ENCODE measurements around the gene SFXN2.
"Not testable (repeated sequence)": the region's sequence is repeated elsewhere in the genome, so short reads cannot be mapped to it uniquely, and the experiment has no call there.

The SFXN2 gene

DNA sequence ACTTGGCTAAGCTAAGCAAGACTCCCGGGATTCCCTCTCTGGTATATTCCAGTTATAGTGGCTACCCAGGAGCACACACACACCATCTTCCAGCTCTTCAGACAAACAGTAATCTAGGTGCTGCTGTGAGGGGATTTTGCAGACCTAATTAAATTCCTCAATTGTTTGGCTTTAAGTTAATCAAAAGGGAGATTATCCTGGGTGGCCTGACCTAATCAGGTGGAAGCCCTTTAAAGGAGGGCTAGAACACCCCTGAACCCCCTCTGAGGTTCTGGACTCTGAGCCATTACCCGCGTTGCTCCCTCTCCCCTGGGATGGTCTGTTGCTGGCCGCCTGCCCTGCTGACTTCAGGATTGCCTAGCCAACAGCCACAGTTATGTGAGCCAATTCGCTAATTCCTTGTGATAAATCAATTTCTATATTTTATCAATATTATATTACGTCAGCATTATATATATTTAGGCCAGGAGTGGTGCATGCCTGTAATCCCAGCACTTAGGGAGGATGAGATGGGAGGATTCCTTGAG lies 6.4 kb downstream of the SFXN2 start:
- no peak for DNase-seq (ENCODE audit: low read depth)

DNA sequence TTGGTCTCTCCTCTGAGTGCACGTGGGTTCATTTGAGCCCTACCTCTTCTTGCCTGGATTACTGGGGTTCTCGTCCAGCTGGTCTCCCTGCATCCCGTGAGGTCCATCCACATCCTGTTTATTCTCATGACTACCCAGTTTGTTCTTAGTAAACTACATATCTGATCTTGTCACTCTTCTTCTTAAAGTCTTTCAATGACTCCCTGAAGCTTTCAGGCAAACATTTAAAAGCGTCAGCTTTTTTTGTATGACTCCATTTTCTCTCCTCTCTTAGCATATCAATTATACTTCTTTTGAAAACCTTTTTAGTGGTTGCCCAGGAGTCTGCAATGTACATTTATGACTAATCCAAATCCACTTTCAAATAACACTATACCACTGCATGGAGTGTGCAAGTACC lies 7.5 kb downstream of the SFXN2 start:
- no peak for DNase-seq (ENCODE audit: low read depth)

GRCh38 chr10:102723989-102724388 lies 9.6 kb downstream of the SFXN2 start:
- no peak for DNase-seq (ENCODE audit: low read depth)

GRCh38 chr10:102726274-102726673 lies 11.8 kb downstream of the SFXN2 start:
- peak; percentile 66 for DNase-seq (ENCODE audit: low read depth)

- no peak for DNase-seq (ENCODE audit: low read depth)
Observed at GRCh38 chr10:102727037-102727818, 12.8 kb downstream of the SFXN2 start.

GRCh38 chr10:102729029-102730026 lies 14.9 kb downstream of the SFXN2 start:
- DNase-seq (ENCODE audit: low read depth), result peak; percentile 66

DNA sequence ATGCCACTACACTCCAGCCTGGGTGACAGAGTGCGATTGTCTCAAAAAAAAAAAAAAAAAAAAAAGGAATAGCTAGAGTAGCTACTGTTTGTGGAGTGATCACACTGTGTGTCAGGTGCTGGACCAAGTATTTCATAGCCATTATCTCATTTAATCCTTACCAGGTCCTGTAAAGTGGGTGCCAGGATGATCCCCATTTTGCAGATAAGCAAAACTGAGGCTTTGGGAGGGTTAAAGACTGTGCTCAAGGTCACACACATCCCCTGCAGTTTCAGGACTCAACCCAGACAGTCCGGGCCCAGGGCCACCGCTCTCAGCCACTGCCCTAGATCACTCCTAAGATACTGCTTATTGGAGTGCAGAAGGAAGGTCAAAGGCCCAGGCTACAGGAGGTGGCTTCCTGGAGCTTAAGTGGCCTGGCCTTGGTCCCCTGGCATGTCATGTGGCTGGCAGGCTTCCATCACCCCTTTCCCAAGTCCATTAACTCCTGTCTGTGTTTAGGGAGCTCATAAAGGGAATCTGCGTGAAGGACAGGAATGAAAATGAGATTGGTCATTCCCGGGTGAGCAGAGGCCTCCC lies 16.9 kb downstream of the SFXN2 start:
- no peak for DNase-seq (ENCODE audit: low read depth)

- DNase-seq (ENCODE audit: low read depth), result no peak
Observed at GRCh38 chr10:102732661-102733060, 18.2 kb downstream of the SFXN2 start.

DNA sequence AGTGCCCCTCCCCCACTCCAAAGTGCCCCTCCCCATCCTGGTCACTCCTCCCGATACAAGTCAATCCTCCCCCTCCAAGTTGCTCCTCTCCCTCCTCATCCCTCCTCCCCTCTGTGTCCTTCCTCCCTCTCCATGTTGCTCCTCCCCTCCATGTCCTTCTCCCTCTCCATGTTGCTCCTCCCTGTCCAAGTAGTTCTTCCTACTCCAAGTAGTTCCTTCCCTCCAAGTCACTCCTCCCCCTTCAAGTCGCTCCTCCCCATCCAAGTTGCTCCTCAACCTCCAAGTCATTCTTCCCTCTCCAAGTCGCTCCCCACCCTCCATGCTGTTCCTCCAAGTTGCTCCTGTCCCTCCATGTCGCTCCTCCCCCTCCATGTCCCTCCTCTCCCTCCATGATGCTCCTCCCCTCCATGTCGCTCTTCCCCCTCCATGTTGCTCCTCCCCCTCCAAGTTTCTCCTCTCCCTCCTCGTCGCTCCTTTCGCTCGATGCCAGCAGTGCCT lies 20.7 kb downstream of the SFXN2 start:
- DNase-seq (ENCODE audit: low read depth), result no peak

- DNase-seq (ENCODE audit: low read depth), result no peak
Observed at GRCh38 chr10:102738692-102739121, 24.3 kb downstream of the SFXN2 start.

DNA sequence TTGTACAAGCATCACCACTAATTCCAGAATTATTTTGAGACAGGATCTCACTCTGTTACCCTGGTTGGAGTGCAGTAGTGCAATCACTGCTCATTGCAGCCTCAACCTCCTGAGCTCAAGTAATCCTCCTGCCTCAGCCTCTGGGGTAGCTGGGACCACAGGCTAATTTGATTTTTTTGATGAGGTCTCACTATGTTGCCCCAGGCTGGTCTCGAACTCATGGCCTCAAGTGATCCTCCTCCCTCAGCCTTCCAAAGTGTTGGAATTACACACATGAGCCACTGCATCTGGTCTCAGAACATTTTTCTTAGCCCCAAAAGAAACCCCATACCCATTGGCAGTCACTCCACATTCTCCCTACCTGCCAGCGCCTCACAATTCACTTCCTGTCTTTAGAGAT lies 25.8 kb downstream of the SFXN2 start:
- no peak for DNase-seq (ENCODE audit: low read depth)

DNA sequence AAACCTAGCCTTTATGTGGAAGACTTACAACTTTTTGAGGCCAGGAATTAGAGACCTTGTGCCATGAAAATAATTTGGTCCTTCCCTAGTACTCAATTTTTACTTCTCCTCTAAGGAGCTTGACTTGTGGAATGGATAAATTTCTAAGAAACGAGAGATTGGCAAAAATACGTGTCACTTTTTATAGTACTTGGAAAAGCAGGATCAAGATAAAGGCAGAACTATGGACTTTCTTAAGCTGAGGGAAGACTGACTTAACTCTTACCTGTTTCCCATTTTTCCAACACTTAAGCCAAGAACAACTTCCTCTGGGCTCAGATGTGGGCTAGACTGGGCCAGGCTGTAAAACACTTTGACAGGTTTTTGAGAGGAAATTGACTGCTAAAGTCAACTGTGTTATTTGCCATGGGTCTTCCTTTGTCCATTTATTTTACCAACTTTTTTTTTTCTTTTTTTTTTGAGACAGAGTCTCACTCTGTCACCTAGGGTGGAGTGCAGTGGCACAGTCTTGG lies 27.3 kb downstream of the SFXN2 start:
- no peak for DNase-seq (ENCODE audit: low read depth)

- not testable (repeated sequence) for DNase-seq (ENCODE audit: low read depth)
Observed at GRCh38 chr10:102742313-102742712, 27.9 kb downstream of the SFXN2 start.

DNA sequence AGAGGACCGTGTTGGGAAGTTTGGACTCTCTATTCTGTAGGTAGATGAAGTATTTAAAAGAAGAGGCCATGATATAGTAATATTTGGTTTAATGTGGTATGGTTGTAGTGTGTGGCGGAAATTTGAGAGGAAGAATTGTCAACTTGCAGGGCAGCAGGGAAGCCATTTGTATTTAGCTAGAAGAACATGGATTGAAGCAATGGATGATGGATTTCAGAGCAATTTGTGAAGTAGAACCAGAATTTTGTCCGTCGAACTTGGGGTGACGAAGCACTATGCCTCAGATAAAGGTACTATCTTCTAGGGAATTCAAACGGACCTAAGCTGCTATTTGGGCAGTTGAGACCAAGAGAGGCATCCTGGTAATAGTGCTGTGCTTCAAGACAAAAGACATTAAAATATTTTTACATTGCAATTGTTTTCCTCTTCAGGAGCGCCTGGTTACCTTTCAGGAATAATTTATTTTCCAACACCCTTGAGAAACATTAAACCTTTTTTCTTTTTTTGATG lies 28.7 kb downstream of the SFXN2 start:
- DNase-seq (ENCODE audit: low read depth), result no peak

- DNase-seq (ENCODE audit: low read depth), result peak; percentile 99
Observed at GRCh38 chr10:102743588-102744373, 29.3 kb downstream of the SFXN2 start, which contains the start of gene WBP1L. Gene WBP1L, plus strand, starts transcription at chr10:102743948. Its CDS starts 106 bp downstream, at chr10:102744054.

GRCh38 chr10:102744374-102745051 lies 30.1 kb downstream of the SFXN2 start:
- peak; percentile 33 for DNase-seq (ENCODE audit: low read depth)

DNA sequence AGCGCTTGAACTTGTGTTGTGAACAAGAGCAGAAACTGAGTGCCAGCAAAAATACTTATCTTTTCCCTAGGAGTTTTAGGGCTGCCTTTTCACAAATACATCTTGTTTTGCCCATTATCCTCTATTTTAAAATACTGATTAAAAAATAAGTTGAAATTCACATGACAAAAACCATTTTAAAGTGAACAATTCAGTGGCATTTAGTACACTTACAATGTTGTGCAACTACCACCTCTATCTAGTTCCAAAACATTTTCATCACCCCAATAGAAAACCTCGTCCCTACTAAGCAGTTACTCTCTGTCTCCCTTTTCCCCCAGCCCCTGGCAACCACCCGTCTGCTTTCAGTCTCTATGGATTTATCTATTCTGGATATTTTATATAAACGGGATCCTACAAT lies 30.7 kb downstream of the SFXN2 start:
- no peak for DNase-seq (ENCODE audit: low read depth)

GRCh38 chr10:102752266-102752930 lies 38.0 kb downstream of the SFXN2 start:
- DNase-seq (ENCODE audit: low read depth), result peak; percentile 94

- DNase-seq (ENCODE audit: low read depth), result peak; percentile 97
Observed at GRCh38 chr10:102752934-102753664, 38.7 kb downstream of the SFXN2 start.
